ENCODE data around the gene IL36B.

The IL36B gene

DNA sequence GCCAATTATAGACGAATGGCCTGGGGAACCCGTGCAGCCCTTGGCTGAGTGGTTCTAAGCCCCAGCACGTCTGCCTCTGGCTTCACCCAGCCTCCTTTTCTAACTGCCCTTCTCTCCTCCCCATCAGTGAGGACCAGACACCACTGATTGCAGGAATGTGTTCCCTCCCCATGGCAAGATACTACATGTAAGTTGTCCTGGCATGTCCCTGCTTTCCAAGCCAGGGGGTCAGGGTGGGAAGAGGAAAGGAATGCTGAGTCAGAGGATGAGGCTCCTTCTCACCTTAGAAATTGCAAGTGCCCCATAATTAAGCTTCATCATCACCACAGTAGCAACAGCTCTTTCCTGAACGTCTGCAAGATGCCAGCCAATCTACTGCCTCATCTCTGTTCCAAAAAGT lies 19.9 kb upstream of the IL36B start:
- H3K4me2 ChIP-seq (ENCODE audit: low read length): no peak overlapping the region
- no peak overlapping the region for H3K4me3 ChIP-seq (ENCODE audit: low read length)
- peaks cover 12% of the 10 kb centered on the region; the same call in 1 of the 2 replicates for H3K27me3 ChIP-seq (ENCODE audit: control insufficient read depth, low read length)
- no peak overlapping the region for H3K27ac ChIP-seq (ENCODE audit: low read depth, low read length)
- H3K9me2 ChIP-seq (replicated peaks; ENCODE audit: control insufficient read depth, low read length): no peaks in the 10 kb centered on the region
- H3K9me3 ChIP-seq (ENCODE audit: control insufficient read depth, insufficient read depth, low read length): no peaks in the 10 kb centered on the region
- no peaks in the 10 kb centered on the region for H3K36me3 ChIP-seq (ENCODE audit: control insufficient read depth, low read length)
- TF ChIP-seq, protein P1, sequence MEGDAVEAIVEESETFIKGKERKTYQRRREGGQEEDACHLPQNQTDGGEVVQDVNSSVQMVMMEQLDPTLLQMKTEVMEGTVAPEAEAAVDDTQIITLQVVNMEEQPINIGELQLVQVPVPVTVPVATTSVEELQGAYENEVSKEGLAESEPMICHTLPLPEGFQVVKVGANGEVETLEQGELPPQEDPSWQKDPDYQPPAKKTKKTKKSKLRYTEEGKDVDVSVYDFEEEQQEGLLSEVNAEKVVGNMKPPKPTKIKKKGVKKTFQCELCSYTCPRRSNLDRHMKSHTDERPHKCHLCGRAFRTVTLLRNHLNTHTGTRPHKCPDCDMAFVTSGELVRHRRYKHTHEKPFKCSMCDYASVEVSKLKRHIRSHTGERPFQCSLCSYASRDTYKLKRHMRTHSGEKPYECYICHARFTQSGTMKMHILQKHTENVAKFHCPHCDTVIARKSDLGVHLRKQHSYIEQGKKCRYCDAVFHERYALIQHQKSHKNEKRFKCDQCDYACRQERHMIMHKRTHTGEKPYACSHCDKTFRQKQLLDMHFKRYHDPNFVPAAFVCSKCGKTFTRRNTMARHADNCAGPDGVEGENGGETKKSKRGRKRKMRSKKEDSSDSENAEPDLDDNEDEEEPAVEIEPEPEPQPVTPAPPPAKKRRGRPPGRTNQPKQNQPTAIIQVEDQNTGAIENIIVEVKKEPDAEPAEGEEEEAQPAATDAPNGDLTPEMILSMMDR (IDR thresholded peaks at IDR 0.05; ENCODE audit: low read depth, low read length, poor library complexity, severe bottlenecking): no peak
- TF ChIP-seq EZH2phosphoT487 (IDR thresholded peaks at IDR 0.05; ENCODE audit: borderline replicate concordance, low read length): no peak
- H4K20me1 ChIP-seq (ENCODE audit: control insufficient read depth, insufficient read depth, low read depth, low read length): no peaks in the 10 kb centered on the region
- no peaks in the 10 kb centered on the region for H3K4me1 ChIP-seq (ENCODE audit: control insufficient read depth, low read length)
- H3K79me2 ChIP-seq (ENCODE audit: control insufficient read depth, low read length): no peaks in the 10 kb centered on the region
- no peaks in the 10 kb centered on the region for H3F3A ChIP-seq (ENCODE audit: control insufficient read depth, insufficient read depth)

DNA sequence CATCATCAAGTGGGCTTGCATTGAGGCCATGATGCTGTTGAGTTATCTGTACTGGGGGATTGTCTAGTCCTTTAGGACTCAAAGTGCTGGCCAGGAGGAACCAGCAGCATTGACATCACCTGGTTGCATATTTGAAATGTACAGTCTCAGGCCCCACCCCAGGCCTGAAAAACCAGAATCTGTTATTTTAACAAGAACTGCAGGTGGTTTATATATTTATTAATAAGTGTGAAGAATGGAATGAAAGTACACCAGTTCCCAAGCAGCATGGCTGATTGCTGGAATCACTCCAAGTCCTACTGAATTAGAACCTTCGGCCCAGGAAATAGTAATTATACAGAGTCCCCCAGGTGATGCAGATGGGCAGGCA lies 17.9 kb upstream of the IL36B start:
- Histone ChIP-seq H3K4me2 (ENCODE audit: low read length) (no peak overlapping the region), H3K9me3 (ENCODE audit: control insufficient read depth, insufficient read depth, low read length) (no peaks in the 10 kb centered on the region), H3K79me2 (ENCODE audit: control insufficient read depth, low read length) (no peaks in the 10 kb centered on the region), H3K4me1 (ENCODE audit: control insufficient read depth, low read length) (no peaks in the 10 kb centered on the region), H3K9me2 (replicated peaks; ENCODE audit: control insufficient read depth, low read length) (no peaks in the 10 kb centered on the region), H3F3A (ENCODE audit: control insufficient read depth, insufficient read depth) (no peaks in the 10 kb centered on the region), H3K4me3 (ENCODE audit: low read length) (no peak overlapping the region), H3K36me3 (ENCODE audit: control insufficient read depth, low read length) (no peaks in the 10 kb centered on the region), H4K20me1 (ENCODE audit: control insufficient read depth, insufficient read depth, low read depth, low read length) (no peaks in the 10 kb centered on the region), H3K27ac (ENCODE audit: low read depth, low read length) (no peak overlapping the region), H3K27me3 (ENCODE audit: control insufficient read depth, low read length) (peaks cover 7% of the 10 kb centered on the region; the same call in 1 of the 2 replicates)
- TF ChIP-seq, protein P1 (IDR thresholded peaks at IDR 0.05; ENCODE audit: low read depth, low read length, poor library complexity, severe bottlenecking): no peak
- no peak for TF ChIP-seq EZH2phosphoT487 (IDR thresholded peaks at IDR 0.05; ENCODE audit: borderline replicate concordance, low read length)

DNA sequence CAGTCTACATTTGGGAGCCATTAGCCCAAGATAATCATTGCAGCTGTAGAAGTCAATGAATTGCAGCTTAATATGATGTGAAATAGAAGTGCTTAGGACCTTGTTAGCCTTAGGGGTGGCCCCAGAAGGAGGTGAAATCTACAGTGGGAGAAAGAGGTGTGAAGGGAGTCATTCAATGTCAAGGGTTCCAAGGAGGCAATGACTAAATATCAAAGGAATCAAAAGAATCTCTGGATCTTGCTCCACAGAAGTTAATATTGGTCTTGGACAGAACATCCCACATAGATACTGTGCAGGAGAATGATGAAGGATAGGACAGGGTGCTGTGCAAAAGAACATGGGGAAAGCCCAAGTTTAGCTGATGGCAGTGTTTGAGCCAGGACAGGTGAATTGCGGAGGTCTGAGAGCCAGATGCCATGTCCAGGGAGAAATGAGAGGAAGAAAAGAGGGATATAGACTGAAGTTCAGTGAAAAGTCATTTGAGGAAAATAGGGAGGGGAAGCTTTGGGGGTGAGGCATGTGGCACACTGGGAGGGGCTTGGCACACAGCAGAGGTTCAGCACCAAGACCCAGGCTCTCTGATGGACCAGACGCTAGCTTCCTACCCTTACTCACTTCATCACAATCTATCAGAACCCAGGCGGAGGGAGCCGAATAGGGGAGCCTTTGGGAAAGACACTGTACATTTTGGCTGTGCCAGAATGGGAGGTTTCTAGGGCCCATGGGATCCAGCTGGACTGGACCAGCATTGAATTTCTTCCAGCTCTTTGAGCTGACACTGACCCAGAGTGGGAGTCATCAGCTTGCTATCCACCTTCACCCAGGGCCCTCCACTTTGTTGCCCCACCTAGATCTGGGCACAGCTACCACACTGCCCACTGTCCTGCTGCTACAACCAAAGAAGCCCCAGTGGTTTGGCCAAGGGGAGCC lies 17.3 kb upstream of the IL36B start:
- H3K9me2 ChIP-seq (replicated peaks; ENCODE audit: control insufficient read depth, low read length): no peaks in the 10 kb centered on the region
- peaks cover 7% of the 10 kb centered on the region; the same call in 1 of the 2 replicates for H3K27me3 ChIP-seq (ENCODE audit: control insufficient read depth, low read length)
- no peaks in the 10 kb centered on the region for H3K4me1 ChIP-seq (ENCODE audit: control insufficient read depth, low read length)
- no peaks in the 10 kb centered on the region for H3K36me3 ChIP-seq (ENCODE audit: control insufficient read depth, low read length)
- H3K4me2 ChIP-seq (ENCODE audit: low read length): no peak overlapping the region
- H3K4me3 ChIP-seq (ENCODE audit: low read length): no peak overlapping the region
- no peak overlapping the region for H3K27ac ChIP-seq (ENCODE audit: low read depth, low read length)
- no peaks in the 10 kb centered on the region for H3K9me3 ChIP-seq (ENCODE audit: control insufficient read depth, insufficient read depth, low read length)
- H3K79me2 ChIP-seq (ENCODE audit: control insufficient read depth, low read length): no peaks in the 10 kb centered on the region
- TF ChIP-seq, protein P1 (IDR thresholded peaks at IDR 0.05; ENCODE audit: low read depth, low read length, poor library complexity, severe bottlenecking): no peak
- H4K20me1 ChIP-seq (ENCODE audit: control insufficient read depth, insufficient read depth, low read depth, low read length): no peaks in the 10 kb centered on the region
- H3F3A ChIP-seq (ENCODE audit: control insufficient read depth, insufficient read depth): no peaks in the 10 kb centered on the region

All from DOHH2 (cell line).